GM18873 (cell line): ENCODE measurements around the gene SERPINA9.
"Not testable (repeated sequence)": the region's sequence is repeated elsewhere in the genome, so short reads cannot be mapped to it uniquely, and the experiment has no call there.

Experiments used
- ATAC-seq: cut with Tn5 transposase; IDR thresholded peaks from one replicate; pipeline ENCODE4 v1.9.1; 2021; ENCODE audit warnings: mild to moderate bottlenecking, moderate library complexity, moderate number of reproducible peaks; ENCODE audit not compliant: unreplicated experiment, low FRiP score

Gene SERPINA9

GRCh38 chr14:94489336-94489735 is 13.3 kb upstream of the SERPINA9 start:
- ATAC-seq: no peak

GRCh38 chr14:94486883-94487282 is 10.9 kb upstream of the SERPINA9 start:
- ATAC-seq: no peak

GRCh38 chr14:94485944-94486841 is 10.2 kb upstream of the SERPINA9 start:
- ATAC-seq: no peak

- ATAC-seq: no peak
These were observed 8.5 kb upstream of the SERPINA9 start for GRCh38 chr14:94484481-94484880.

GRCh38 chr14:94483729-94484275 is 7.8 kb upstream of the SERPINA9 start:
- ATAC-seq: no peak

GRCh38 chr14:94483071-94483451 is 7.1 kb upstream of the SERPINA9 start:
- no peak for ATAC-seq

GRCh38 chr14:94482132-94483070 is 6.4 kb upstream of the SERPINA9 start:
- not testable (repeated sequence) for ATAC-seq

GRCh38 chr14:94481468-94482131 is 5.6 kb upstream of the SERPINA9 start:
- ATAC-seq: no peak

- no peak for ATAC-seq
These were observed 4.8 kb upstream of the SERPINA9 start for GRCh38 chr14:94480809-94481208.

GRCh38 chr14:94478420-94478819 is 2.4 kb upstream of the SERPINA9 start:
- no peak for ATAC-seq

GRCh38 chr14:94474581-94475031 is 1.4 kb downstream of the SERPINA9 start:
- ATAC-seq: no peak

GRCh38 chr14:94473666-94474410 is 2.2 kb downstream of the SERPINA9 start:
- no peak for ATAC-seq

- ATAC-seq: no peak
These were observed 3.2 kb downstream of the SERPINA9 start for GRCh38 chr14:94472842-94473241.

GRCh38 chr14:94471045-94471444 is 5.0 kb downstream of the SERPINA9 start:
- ATAC-seq: no peak

GRCh38 chr14:94470311-94470710 is 5.7 kb downstream of the SERPINA9 start:
- ATAC-seq: no peak

GRCh38 chr14:94469261-94469660 is 6.7 kb downstream of the SERPINA9 start:
- no peak for ATAC-seq

- ATAC-seq: no peak
These were observed 8.1 kb downstream of the SERPINA9 start for GRCh38 chr14:94467728-94468520.

- ATAC-seq: no peak
These were observed 9.2 kb downstream of the SERPINA9 start for GRCh38 chr14:94466706-94467370.
